Effector memory CD8-positive, alpha-beta T cell (primary cell): Measurements from ENCODE around the gene MILR1.
"Not testable (repeated sequence)": the region's sequence is repeated elsewhere in the genome, so short reads cannot be mapped to it uniquely, and the experiment has no call there.

Experiments used
- ATAC-seq: fragments of 150-1000 bp; cut with Tn5 transposase; replicated peaks from 2 replicates; pipeline ENCODE4 v1.10.0; 2021; ENCODE audit warnings: mild to moderate bottlenecking, moderate library complexity
- DNase-seq, 3 experiments: peaks; one replicate each; pipeline ENCODE4 v3.0.0; 2021
- H3K27ac Mint-ChIP-seq, 2 donors: one replicate each; pipeline ENCODE4 v1.8.0; 2022; ENCODE audit warnings: mild to moderate bottlenecking in 2 of 2, mixed read lengths in 2 of 2, moderate library complexity in 2 of 2
- H3K27me3 Mint-ChIP-seq, 2 donors: one replicate each; pipeline ENCODE4 v1.8.0; 2022; ENCODE audit warnings: mixed read lengths in 2 of 2
- H3K36me3 Mint-ChIP-seq: one replicate; pipeline ENCODE4 v1.8.0; 2022; ENCODE audit warnings: mild to moderate bottlenecking, moderate library complexity, mixed read lengths; ENCODE audit not compliant: insufficient read depth
- H3K4me1 Mint-ChIP-seq, 2 donors: one replicate each; pipeline ENCODE4 v1.8.0; 2022; ENCODE audit warnings: low read depth in 2 of 2, mixed read lengths in 2 of 2
- H3K4me3 Mint-ChIP-seq, 2 donors: one replicate each; pipeline ENCODE4 v1.8.0; 2022; ENCODE audit warnings: mild to moderate bottlenecking in 2 of 2, mixed read lengths in 2 of 2, moderate library complexity in 2 of 2
- H3K9me3 Mint-ChIP-seq, 2 donors: one replicate each; pipeline ENCODE4 v1.8.0; 2022; ENCODE audit warnings: mixed read lengths in 2 of 2

The MILR1 gene

DNA sequence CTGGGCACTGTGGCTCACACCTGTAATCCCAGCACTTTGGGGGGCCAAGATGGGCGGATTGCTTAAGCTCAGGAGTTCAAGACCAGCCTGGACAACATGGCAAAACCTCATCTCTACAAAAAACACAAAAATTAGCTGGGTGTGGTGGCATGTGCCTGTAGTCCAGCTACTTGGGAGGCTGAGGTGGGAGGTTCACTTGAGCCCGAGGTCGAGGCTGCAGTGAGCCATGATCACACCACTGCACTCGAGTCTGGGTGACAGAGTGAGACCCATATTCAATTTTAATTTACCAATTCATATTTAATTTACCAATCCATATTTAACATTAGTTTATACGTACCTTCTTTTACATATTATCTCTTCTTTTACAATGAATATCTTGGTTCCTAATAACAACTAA, 46.4 kb downstream of the MILR1 start:
- Mint-ChIP-seq H3K4me3 (peak overlapping the region; percentile 96 to 97), H3K36me3 (peaks cover 59% of the 10 kb centered on the region), H3K4me1 (peaks cover 44 to 66% of the 10 kb centered on the region in 2 donors)
- H3K27ac Mint-ChIP-seq, DNase-seq, H3K9me3 Mint-ChIP-seq, ATAC-seq, H3K27me3 Mint-ChIP-seq: not testable (repeated sequence)

DNA sequence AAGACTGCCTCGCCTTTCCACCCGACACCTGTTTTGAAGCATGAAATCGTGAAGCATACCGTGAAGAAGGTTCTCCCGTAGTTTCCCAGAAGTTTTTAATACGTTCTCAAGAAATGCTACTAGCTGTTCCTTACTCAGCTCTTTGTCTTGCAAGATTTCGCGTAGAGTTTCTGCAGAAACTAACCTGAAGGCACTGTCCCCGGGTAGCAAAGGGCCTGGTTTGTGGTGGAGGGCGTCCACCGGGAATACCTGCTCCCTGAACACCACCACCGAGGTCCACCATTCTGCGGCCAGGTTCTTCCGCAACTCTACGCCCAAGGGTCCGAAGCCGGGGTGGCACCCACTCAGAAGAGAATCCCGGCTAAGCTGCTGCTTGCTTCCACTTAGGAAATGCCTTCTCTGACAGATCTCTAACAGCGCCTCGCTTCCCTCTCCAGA, 47.5 kb downstream of the MILR1 start:
- peaks cover 53 to 77% of the 10 kb centered on the region in 2 donors for H3K4me1 Mint-ChIP-seq
- H3K27me3 Mint-ChIP-seq: no peaks in the 10 kb centered on the region
- peak overlapping the region; percentile 92 to 99 for H3K27ac Mint-ChIP-seq
- no peaks in the 10 kb centered on the region for H3K9me3 Mint-ChIP-seq
- peaks cover 63% of the 10 kb centered on the region for H3K36me3 Mint-ChIP-seq
- ATAC-seq (no peak), DNase-seq (no peak)
- peak overlapping the region; percentile 96 to 97 for H3K4me3 Mint-ChIP-seq

DNA sequence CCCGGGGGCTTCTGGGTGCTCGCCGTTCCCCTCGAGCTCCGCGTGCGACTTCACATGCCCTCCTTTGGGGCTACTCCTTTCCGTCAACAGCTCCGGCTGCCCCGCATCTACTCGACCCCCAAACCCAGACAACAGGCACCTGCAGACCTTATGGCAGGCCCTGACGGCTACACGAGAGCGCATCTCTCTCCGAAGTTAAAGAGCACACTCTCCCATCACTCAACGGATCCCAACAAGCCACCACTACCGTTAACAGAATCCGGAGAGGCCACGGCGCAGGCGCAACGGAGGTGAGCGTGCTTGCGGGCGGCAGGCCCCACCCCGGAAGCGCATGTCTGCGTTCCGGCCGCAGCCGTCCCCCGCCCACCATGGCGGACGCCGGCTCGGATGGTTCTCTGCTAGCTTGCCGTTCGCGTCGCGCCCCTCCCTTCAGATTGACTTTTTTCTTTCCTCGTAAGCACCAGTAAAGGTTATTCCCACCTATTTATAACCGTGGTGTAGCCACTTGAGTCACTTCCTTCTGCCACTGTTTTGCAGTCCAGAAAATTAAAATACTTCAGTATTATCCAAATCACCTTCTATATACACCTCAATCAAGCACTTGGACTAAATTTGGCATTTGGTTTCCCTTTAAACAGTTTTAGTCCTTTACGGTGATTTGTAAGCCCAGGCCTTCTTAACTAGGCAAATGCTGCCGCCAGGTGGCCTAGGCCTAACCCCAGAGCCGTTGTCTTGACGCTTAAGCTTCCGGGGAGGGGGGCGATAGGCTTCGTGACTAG, 48.1 kb downstream of the MILR1 start, which contains the start of gene POLG2:
Gene POLG2, minus strand, starts transcription at position 269 of the 779 bp plus-strand sequence. Its CDS starts 86 bp downstream, at position 183.
- Mint-ChIP-seq H3K4me1 (peaks cover 57 to 83% of the 10 kb centered on the region in 2 donors), H3K4me3 (peak within 1 kb of the TSS; percentile 96 to 97), H3K27ac (peak within 1 kb of the TSS; percentile 92 to 99), H3K36me3 (peaks cover 63% of the 10 kb centered on the region), H3K27me3 (no peaks in the 10 kb centered on the region), H3K9me3 (no peaks in the 10 kb centered on the region)
- DNase-seq (peak; percentile 93 to 95 (median 95)), ATAC-seq (peak; percentile 80)

DNA sequence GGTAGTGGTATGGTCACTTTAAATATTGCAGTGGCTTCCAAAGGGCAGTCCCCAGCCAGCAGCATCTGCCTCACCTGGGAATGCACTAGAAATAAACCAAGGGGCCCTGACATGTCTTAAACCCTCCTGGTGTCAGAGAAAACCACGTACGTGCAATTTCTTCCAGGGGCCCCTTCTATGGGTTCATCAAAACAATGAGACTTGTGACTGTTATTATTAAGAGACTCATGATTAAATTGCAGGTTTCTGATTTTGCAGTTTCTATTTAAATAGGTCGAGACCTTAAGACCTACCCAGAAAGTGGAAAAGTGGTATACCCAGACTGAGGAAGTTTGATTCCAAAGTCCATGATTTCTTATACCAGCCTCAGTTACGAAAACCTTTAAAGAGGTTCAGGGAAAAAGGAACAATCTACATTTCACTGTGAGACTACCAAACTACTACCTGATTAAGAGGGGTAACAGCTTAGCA, 48.7 kb downstream of the MILR1 start:
- peak overlapping the region; percentile 96 to 97 for H3K4me3 Mint-ChIP-seq
- no peaks in the 10 kb centered on the region for H3K27me3 Mint-ChIP-seq
- H3K36me3 Mint-ChIP-seq: peaks cover 68% of the 10 kb centered on the region
- peak; percentile 21 for ATAC-seq
- H3K9me3 Mint-ChIP-seq: no peaks in the 10 kb centered on the region
- peaks cover 60 to 88% of the 10 kb centered on the region in 2 donors for H3K4me1 Mint-ChIP-seq
- peak overlapping the region; percentile 92 to 99 for H3K27ac Mint-ChIP-seq
- DNase-seq: no peak

DNA sequence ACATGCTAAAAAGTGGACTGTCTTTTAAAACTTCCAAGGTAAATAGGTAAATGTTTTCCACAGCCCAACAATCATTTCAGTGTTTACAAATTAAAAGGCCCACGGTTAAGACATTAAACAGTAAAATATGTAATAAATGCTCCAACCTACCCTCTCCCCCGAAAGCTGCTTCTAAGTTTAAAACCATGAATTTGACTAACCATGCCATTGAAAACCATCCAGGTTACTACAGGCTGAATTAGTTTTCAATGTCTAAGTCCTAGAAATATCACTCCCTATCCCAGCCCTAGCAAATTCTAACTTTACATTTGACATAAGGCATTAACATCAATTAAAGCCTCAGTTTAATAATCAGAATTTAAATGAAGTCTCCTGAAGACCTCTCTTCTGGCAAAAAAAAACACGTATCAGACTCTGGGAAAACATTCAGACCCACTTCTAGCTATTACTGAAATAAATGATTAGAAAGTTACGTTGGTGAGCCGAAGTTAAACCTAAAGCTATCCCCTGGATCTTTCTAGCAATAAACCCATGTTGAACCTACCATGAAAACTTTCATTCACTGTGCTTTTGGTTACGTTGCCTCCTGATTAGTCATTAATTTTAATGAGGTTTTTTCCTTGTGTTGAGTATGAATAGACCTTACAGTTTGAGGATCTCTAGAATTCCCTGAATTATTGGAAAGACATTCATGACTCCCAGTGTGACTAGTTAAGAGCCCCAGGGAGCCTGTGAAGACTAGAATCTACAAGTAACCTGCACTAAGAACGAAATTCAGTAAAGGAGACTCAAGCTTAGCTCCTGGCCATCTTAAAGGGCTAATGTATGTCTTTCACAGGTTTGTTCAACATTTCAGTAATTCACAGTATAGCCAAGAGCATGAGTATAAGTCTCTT, 49.6 kb downstream of the MILR1 start:
- peaks cover 68 to 93% of the 10 kb centered on the region in 2 donors for H3K4me1 Mint-ChIP-seq
- DNase-seq: no peak

DNA sequence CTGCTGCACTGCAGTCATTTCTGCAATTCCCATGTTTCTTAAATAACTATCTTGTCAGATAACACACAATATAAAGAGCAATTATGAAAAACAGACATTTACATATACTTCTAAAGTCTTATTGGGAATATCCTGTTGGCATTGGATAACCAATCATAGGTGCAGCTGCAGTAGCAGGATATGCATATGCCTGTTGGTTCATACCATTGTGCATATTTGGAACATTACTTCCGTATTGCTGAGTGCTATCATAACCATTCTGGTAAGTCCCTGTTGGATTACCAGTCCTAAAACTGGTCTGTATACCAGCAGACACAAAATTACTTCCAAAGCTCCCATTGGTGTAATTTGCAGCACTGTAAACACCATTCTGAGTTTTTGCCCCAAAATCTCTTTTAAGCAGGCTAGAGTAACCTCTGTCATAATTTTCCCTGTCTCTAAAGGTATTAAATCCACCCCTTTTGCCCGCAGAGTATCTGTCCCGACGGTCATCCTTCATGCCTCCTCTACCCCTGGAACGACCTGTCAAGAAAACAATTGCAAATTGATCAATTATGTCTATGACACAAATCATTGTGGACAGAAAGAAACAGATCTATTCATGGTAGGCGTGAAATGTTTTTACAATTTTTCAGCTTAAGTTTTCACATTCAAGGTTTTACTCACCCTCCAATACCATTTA, 51.0 kb downstream of the MILR1 start:
- no peak for DNase-seq

More for the DNA sequence above, 49.6 kb downstream of the MILR1 start:
- no peak for ATAC-seq
- peak overlapping the region; percentile 96 to 97 for H3K4me3 Mint-ChIP-seq
- H3K9me3 Mint-ChIP-seq: no peaks in the 10 kb centered on the region
- H3K36me3 Mint-ChIP-seq: peaks cover 77% of the 10 kb centered on the region
- H3K27me3 Mint-ChIP-seq: no peaks in the 10 kb centered on the region
- peak overlapping the region; percentile 92 to 99 for H3K27ac Mint-ChIP-seq

DNA sequence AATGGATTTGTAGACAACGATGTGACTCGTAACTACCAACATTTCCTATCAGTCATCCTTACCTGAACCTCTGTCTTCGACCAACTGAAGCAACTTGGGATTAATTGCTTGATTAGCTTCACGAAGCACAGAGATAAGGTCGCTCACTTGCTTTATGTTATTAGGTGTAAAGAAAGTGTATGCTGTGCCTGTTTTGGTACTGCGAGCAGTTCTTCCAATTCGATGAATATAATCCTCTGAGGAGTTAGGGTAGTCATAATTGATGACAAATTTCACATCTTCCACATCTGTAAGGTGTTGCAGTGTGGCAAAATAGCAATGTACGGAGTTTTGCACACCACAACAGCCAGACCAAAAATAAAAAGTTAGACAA, 51.6 kb downstream of the MILR1 start:
- Mint-ChIP-seq H3K9me3 (no peaks in the 10 kb centered on the region), H3K27me3 (no peaks in the 10 kb centered on the region), H3K4me1 (peaks cover 65 to 90% of the 10 kb centered on the region in 2 donors), H3K36me3 (peaks cover 96% of the 10 kb centered on the region), H3K27ac (peak overlapping the region; percentile 92 to 99), H3K4me3 (peak overlapping the region; percentile 33 to 39)
- ATAC-seq: no peak
- no peak for DNase-seq

More for the DNA sequence above, 51.0 kb downstream of the MILR1 start:
- Mint-ChIP-seq H3K9me3 (no peaks in the 10 kb centered on the region), H3K27ac (peak overlapping the region; percentile 92 to 99), H3K4me1 (peaks cover 65 to 92% of the 10 kb centered on the region in 2 donors), H3K4me3 (peak overlapping the region; percentile 33 to 39), H3K27me3 (no peaks in the 10 kb centered on the region), H3K36me3 (peaks cover 91% of the 10 kb centered on the region)
- no peak for ATAC-seq

DNA sequence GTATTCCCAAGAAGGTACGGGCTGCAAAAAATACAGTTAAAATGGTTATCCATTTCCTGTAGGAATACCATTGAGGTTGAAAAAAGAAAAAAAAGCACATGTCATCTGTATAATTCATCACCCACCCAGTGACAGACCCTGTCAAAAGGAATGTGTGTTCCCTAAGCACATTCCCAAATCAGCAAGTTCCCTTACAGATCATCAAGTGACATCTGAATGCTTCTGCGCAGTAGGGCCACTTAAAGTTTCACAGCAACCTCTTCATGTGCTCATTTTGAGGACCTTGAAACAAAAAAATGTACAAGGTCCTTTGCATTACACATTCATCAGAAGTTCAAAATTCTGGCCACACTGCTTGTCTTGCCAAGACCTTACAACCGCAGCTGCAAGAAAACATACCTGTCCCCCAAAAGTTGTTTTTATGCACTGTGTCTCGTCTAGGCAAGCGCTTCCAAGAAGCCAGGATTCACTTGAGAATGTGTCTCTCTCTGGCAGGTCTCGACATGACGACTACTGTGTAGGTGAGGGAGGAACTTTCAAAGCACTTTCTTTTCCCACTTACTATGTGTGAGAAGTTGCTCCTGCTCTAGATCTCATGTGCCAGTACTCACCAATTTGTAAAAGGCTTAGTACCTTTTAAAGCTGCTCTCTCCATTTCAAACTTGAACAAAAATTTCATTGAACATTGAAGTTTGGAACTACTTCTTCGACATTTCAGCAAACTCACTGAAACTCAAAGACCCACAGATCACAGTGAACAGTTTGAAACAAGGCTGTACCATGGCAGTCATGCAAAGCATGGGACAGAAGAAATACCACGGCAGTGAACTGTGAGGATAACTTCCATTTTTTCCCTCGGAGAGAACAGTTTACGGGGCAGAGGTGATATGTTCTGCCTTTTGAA, 52.2 kb downstream of the MILR1 start:
- peaks cover 62 to 86% of the 10 kb centered on the region in 2 donors for H3K4me1 Mint-ChIP-seq
- peak overlapping the region; percentile 33 to 98 for H3K4me3 Mint-ChIP-seq
- H3K9me3 Mint-ChIP-seq: no peaks in the 10 kb centered on the region
- H3K27ac Mint-ChIP-seq: peak overlapping the region; percentile 92 to 99
- H3K36me3 Mint-ChIP-seq: peaks cover 100% of the 10 kb centered on the region
- ATAC-seq (no peak), DNase-seq (no peak)
- no peaks in the 10 kb centered on the region for H3K27me3 Mint-ChIP-seq

DNA sequence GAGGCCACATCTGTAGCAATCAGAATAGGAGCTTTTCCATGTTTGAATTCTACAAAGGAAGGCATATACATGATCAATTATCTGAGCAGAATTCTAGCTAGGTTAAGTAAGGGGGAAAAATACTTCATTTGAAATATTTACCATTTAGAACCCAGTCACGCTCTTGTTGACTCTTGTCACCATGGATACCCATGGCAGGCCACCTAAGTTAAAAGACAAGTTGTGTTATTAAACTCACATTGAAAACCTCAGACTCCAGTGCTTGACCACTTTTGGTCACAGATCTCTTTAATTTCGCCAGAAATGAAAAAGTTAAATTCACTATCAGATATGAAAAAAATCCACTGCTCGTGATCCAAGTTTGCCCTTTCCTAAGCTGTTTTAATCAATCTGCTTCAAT, 53.1 kb downstream of the MILR1 start:
- H3K4me3 Mint-ChIP-seq: peak overlapping the region; percentile 33 to 98
- H3K36me3 Mint-ChIP-seq: peaks cover 100% of the 10 kb centered on the region
- ATAC-seq: no peak
- DNase-seq: no peak
- H3K27me3 Mint-ChIP-seq: no peaks in the 10 kb centered on the region
- peaks cover 57 to 77% of the 10 kb centered on the region in 2 donors for H3K4me1 Mint-ChIP-seq
- peak overlapping the region; percentile 29 to 99 for H3K27ac Mint-ChIP-seq
- no peaks in the 10 kb centered on the region for H3K9me3 Mint-ChIP-seq

DNA sequence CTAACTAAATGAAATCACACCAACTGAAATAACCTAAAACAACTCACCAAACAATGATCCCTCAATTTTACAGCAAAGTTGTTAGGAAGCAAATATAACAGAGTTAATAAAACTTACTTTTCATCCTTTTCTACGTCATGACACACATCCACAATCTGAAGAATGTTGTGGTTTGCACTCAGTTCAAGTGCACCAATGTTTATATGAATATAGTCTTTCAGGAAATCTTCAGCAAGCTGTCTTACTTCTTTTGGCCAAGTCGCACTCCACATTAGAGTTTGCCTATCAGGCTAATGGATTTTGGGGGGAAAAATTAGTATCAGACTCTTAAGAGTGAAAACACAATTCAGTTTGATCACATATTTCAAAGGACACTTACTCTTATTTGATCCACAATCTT, 53.9 kb downstream of the MILR1 start:
- ATAC-seq: no peak
- Mint-ChIP-seq H3K9me3 (no peaks in the 10 kb centered on the region), H3K36me3 (peaks cover 98% of the 10 kb centered on the region), H3K27ac (peak overlapping the region; percentile 99), H3K4me3 (peak overlapping the region; percentile 98 to 99), H3K27me3 (no peaks in the 10 kb centered on the region), H3K4me1 (peaks cover 54 to 73% of the 10 kb centered on the region in 2 donors)
- DNase-seq: no peak

DNA sequence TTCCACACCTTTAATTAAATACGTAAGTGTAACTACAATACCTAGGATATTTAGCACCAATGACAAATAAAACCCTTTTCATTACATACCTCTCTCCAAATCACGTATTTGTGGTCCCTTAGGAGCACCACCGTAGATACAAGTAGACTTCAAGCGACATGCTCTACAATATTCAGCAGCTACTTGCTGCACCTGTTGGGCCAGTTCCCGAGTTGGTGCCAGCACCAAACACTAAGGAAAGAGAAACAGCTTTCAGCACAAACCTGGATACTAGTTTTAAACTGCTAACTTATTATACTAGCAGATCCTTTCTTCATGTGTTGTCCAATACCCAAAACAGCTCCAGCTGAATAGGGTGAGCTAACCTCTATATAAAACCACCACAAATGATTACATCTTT, 54.4 kb downstream of the MILR1 start:
- Mint-ChIP-seq H3K27ac (peak overlapping the region; percentile 99), H3K4me3 (peak overlapping the region; percentile 98 to 99), H3K27me3 (no peaks in the 10 kb centered on the region), H3K4me1 (peaks cover 50 to 70% of the 10 kb centered on the region in 2 donors), H3K9me3 (no peaks in the 10 kb centered on the region), H3K36me3 (peaks cover 94% of the 10 kb centered on the region)
- no peak for DNase-seq
- ATAC-seq: no peak
